ENCODE measurements around the gene GNA12.
"Not testable (repeated sequence)": the region's sequence is repeated elsewhere in the genome, so short reads cannot be mapped to it uniquely, and the experiment has no call there.

The GNA12 gene

DNA sequence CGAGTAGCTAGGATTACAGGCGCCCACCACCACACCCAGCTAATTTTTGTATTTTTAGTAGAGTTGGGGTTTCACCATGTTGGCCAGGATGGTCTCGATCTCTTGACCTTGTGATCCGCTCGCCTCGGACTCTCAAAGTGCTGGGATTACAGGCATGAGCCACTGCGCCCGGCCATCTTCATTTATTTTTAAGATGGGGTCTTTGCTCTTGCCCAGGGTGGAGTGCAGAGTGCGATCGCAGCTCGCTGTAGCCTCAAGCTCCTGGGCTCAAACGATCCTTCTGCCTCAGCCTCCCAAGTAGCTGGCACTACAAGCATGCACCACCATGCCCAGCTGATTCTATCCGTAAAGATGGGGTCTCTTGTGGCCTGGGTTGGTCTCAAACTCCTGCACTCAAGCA, 116.9 kb downstream of the GNA12 start:
- not testable (repeated sequence) for DNase-seq (ENCODE audit: low read depth)

DNA sequence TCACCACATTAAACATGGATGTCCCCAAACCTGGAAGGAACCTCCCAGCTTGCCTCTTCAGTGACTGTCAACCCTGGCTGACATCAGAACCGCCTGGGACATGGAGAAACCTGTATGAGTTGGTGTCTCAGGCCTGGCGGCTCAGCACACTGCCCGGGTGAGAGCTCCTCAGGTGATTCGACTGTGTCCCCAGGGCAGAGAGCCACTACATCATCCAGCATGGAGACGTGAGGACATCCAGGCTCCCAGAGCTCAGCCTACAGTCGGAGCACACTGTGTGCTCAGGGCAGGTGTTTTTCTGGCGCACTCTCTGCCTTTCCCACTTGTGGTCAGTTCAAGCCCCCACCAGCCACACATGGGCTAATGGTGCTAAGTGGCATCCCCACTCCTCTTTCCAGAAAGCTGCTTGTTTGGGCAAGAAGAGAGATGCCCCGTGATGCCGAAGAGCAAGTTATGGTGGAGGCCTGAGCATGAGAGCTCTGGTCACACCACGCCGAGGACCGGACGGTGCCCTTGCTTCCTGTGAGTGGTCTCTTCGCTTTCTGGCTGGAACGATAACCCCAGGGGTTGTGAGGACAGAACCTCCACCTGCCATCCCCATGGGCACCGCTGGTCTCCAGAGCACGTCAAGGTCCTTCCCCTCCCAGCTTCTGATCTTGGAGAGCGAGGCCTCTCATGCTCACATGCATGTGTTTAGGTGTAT, 117.6 kb downstream of the GNA12 start:
- no peak for DNase-seq (ENCODE audit: low read depth)

GRCh38 chr7:2725178-2726105, 118.7 kb downstream of the GNA12 start:
- no peak for DNase-seq (ENCODE audit: low read depth)

DNA sequence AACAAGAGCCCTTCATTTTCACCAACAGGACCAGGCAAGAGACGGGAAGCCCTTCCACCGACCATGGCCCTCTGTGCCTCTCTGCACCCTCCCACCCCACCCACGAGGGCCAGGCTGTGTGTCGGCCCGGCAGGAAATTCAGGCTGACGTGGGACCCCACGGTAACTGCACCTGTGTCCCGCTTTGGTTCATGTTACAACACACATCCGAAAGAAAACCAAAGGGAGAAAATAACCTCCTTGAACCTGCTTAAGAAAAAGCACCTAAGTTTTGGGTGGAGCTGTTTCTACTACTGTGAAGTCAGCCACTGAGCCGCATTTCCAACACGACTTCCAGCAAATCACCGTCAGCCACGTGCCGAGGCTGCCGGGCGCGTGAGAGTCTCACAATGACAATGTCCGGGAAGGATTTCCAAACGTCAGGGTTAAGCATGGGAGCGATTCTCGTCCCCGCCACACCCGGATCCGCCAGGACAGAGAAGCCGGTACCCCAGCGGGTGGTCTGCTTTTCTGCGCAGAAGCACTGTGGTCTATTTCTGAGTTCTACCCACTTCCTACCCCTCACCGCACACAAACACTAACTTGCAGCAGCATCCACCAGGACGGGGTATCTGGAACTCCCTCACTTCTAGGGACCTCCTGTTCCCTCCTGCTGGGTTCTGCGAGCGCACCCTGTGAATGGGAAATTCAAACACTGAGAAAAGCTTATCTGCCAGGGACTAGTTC, 119.5 kb downstream of the GNA12 start:
- DNase-seq (ENCODE audit: low read depth) = no peak

- DNase-seq (ENCODE audit: low read depth) = not testable (repeated sequence)
Measured at GRCh38 chr7:2724036-2724435, 120.1 kb downstream of the GNA12 start.

DNA sequence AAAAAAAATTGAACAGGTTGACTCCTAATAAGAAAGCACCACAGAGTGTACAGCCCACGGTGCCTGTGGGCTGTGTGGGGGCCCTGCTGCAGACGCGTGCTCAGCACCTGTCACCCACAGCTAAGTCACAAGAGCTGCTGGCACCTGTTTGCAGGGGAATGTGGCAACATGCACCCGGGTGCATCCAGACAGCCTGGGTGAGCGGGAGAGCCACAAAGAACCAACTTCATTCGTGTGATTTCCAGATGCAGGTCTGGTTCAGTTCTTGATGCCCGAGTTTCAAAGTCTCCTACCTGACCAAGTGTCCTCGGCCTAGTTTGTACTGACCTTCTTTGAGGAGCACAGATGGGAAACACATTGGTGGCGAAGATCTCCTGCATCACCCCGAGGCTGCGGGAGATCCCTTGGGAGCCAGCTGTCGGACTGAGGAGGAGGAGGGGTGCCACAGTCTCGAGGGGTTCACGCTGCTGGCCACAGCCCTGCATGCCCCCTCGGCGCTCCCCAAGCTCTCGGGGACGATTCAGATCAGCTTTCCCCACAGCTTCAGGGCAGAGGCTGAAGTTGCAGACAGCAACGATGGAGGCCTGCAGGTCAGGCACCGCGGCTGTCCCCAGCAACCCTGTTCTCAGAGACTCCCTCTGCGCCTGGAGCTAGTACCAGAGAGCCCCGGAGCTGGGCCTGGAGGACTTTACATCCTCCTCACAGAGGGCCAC, 120.8 kb downstream of the GNA12 start:
- DNase-seq (ENCODE audit: low read depth) = no peak

GRCh38 chr7:2722591-2722990, 121.5 kb downstream of the GNA12 start:
- no peak for DNase-seq (ENCODE audit: low read depth)

DNA sequence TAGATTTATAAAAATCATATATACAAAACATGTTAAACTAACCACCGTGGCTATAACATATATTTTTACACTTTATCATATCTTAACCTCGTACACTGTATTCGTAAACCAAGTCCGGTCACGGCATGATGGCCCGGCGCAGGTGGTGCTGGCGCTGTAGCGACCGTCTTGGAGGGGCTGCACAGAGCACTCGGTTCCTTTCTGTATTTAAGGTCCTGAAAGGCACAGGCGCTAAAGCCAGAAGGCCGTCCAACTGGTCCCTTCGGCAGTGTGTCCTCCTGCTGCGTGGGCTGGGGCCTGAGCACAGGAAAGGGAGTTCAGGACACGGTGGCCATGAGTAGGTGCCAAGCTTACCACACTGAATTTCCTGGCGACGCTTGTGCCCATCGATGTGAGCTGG, 122.3 kb downstream of the GNA12 start:
- DNase-seq (ENCODE audit: low read depth) = no peak

GRCh38 chr7:2720024-2720423, 124.1 kb downstream of the GNA12 start:
- DNase-seq (ENCODE audit: low read depth) = no peak

GRCh38 chr7:2719007-2719406, 125.1 kb downstream of the GNA12 start:
- peak; percentile 55 for DNase-seq (ENCODE audit: low read depth)

DNA sequence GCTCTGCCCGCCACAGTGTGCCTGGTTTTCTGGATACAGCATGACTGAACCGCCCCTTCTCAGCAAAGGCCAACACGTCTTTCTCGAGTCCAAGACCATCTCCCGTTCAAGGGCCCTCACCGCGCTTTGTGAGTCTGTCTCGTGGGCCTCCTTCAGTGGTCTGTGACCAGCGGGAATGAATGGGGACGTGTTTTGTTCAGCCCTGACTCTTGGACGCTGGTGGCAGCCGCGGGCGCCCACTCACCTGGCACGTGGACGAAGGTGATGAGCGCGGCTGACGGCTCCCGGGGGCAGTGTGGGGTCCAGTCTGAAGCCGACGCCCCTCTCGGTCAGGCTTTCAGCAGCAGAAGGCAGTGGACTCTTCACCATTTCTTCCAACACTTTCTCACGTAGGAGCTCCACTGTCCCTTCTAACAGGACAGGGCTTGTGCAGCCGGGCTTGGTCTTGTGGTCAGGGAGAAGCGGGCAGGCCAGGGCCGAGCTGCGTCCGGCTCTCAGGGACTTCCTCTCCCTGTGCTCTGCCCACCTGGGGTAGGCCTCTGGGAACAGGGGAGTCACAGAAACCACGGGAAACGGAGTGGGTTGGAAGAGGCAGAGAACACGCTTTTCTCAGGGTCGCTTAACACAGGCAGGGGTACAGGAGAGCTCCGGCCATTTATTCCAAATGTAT, 125.7 kb downstream of the GNA12 start:
- DNase-seq (ENCODE audit: low read depth) = no peak

DNA sequence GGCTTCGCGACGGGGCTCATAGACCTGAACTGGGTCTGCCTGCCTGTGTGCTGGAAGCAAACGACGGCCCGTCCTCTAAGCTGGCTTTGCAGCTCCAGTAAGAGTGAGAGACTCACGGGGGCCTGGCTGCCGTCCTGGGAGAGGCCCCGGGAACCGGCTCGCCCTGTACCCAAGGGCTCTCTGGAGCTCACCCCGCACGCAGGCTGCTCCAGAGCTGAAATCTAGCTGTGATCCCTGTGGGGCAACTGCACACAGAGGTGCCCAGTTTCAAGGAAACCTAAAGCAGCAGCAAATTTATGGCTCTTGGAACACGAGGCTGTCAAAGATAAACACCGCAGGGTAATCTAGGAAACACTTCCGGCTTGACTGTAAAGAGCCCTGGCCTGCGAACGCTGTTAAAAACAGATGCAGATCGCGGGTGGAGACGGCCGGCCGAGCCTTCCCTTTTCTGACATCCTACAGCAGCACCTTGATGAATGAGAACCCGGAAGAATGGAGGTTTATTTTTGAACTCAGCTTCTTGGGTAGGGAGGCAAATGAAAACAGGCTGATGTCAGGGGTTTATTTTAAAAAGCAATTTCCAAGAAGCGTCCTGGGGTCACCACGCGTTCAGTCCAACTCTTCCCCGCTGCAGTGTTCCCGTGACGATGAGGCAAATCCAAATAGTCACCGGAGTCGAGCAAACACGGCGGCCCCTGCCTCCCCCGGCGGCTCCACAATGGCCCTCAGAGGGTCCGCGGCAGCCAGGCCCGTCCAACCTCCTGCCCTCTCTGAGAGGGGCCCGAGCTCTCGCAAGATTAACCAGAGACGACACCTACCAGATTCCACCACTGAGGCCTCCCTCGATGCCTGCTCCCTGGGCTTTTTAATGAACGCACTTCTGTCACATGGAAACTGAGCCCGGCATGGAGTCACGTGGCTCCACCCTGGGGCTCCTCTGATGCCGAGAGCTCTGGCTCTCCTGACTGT, 126.5 kb downstream of the GNA12 start:
- no peak for DNase-seq (ENCODE audit: low read depth)

DNA sequence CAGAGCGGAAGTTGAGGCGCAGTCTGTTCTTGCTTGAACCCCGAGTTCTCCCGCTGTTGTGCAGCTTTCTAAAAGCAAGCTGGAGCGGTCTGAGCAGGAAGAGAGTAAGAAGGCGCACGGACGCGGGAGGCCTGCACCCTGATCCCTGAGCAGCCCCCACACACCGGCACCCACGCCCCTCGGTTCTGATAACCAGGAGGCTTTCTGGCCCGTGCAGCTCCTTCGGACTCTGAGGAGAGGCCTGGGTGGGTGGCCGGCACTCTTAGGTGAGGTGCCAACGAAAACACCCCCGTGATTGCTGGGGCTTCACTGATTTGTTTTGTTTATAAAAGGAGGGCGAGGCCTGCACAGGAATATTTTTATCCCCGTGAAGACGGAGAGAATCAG, 127.2 kb downstream of the GNA12 start:
- no peak for DNase-seq (ENCODE audit: low read depth)

GRCh38 chr7:2716488-2716887, 127.6 kb downstream of the GNA12 start:
- no peak for DNase-seq (ENCODE audit: low read depth)

- DNase-seq (ENCODE audit: low read depth) = peak; percentile 39
Measured at GRCh38 chr7:2715341-2716231, 128.5 kb downstream of the GNA12 start.

- no peak for DNase-seq (ENCODE audit: low read depth)
Measured at GRCh38 chr7:2714636-2715035, 129.5 kb downstream of the GNA12 start.

DNA sequence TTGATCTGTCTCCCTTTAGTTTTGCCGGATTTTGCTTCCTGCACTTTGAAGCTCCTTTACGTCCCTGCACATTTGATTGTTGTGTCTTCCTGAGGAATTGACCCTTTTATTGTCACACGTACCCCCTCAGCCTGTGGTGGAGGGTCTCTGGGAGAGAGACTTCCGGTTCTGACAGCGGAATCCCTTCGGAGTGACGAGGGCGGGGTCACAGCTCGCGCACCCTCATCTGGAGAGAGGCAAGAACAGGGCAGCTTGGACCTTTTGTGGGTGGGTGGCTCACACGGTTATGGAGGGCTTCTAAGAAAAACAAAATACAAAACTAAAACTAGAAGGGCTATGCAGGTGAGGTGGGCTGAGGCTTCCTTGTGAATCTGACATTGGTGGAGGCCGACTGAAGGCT, 130.1 kb downstream of the GNA12 start:
- DNase-seq (ENCODE audit: low read depth) = no peak

DNA sequence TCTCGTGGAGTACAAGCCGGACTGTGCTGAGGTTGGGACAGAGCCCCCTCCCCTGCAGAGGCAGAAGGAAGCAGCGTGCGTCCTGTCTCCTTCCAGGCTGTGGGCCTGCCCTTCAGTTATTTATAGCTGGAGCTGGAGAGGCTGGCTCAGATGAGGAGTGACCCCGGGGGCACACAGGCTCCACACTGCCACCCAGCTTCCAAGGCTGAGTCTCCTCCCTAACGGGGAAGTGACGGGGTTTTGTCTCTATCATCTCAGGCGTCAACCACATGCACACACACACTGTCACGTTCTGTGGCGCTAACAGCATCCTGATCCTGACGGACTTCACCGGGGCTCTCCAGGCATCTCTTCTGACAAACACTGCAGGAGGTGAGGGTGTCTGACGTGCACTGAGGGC, 130.7 kb downstream of the GNA12 start:
- DNase-seq (ENCODE audit: low read depth) = no peak

Data from T follicular helper cell (primary cell).